ENCODE results near the gene NTM. TPM values are rescaled to one million over a fixed set of nuclear protein-coding genes. Genes with fewer than 3 reads are reported as not detected.

The NTM gene
- total and polyA plus RNA-seq, 2 experiments from 2014 or later, result 25.9 to 49.0 TPM

DNA sequence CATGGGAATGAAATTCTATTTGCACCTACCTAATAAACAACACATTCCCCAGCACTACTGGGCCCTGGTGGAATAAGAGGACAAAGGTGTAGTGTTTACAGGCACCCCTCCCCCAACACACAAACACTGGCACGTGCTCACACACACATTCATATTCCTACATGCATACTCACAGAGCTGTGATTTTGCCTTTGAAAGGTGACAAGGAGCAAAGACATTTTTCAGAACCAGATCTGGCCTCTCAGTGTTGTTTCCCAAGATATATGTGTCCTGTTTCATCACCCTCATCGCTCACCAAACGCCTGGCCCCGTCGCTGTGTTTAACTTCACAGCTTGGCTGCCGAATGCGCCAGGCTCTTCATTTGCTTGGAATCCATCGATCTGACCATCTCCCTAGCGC, 292.6 kb downstream of the NTM start:
- Histone ChIP-seq H3K27me3 (replicated peaks; ENCODE audit: insufficient read depth) (no peaks in the 10 kb centered on the region), H2AFZ (no peak overlapping the region), H3F3A (ENCODE audit: insufficient read depth) (peaks cover 10% of the 10 kb centered on the region; the same call in 1 of the 2 replicates), H3K27ac (no peak overlapping the region), H4K20me1 (ENCODE audit: insufficient read depth) (no peaks in the 10 kb centered on the region), H3K4me3 (no peak overlapping the region), H3K79me2 (ENCODE audit: insufficient read depth) (no peaks in the 10 kb centered on the region), H3K4me2 (ENCODE audit: unreplicated experiment) (no peak overlapping the region), H3K4me1 (ENCODE audit: insufficient read depth) (peaks cover 42% of the 10 kb centered on the region), H3K36me3 (ENCODE audit: low read depth) (no peaks in the 10 kb centered on the region), H3K9me2 (ENCODE audit: insufficient read depth) (no peaks in the 10 kb centered on the region), H3K9me3 (ENCODE audit: low read depth) (no peaks in the 10 kb centered on the region), H3K9ac (no peak overlapping the region)
- TF ChIP-seq EZH2phosphoT487 (IDR thresholded peaks at IDR 0.05; ENCODE audit: insufficient read depth, low read depth) (no peak), EZH2 (IDR thresholded peaks at IDR 0.05; ENCODE audit: insufficient read depth, poor library complexity, severe bottlenecking) (no peak)
- no peak for DNase-seq
- in situ Hi-C loops (cut with MboI), result loop anchor here (25.0 kb wide), 1 partner anchor 251 kb away; no protein-coding TSS in a partner anchor
- WGBS, 2 experiments (ENCODE audit: low coverage in 1 of 2, low lambda C conversion rate in 2 of 2, missing lambda C conversion rate in 2 of 2), result 89 to 90% methylated on average over 9 of the region's 9 CpGs

DNA sequence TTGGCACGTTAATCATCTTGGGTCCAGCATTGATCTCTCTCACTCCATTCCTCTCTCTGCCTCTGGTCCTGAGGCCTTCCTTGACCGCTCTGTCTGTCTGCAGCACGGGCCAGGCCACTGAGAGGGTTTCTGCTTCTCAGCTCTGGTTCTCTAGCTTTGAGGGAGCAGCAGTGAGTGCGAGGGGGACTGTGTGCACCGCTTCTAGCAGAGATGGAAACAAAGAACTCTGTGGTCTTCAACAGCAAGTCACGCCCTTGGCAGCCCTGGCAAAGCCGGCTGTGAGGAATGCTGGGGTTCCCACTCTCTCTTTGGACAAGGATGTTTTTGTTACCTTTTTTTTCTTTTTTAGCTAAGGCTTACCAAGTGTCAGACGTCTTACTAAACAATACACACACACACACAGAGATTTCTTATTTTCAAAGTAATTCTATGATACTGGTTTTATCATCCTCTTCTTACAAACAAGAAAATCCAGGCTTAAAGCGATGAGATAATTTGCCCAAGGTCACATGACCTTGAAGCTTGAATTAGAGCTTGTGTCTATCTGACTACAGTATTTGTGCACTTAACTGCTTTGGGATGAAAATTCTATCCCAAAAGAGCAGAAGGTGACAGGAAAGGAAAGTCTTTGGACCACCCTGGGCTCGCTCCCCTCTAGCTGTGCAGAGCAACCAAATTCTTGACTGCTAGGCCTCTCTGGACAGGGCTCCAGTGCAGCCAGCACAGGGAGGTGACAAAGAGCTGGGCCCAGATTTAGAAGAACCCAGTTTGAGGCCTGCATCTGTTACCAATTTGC, 293.2 kb downstream of the NTM start:
- TF ChIP-seq EZH2phosphoT487 (IDR thresholded peaks at IDR 0.05; ENCODE audit: insufficient read depth, low read depth) (no peak), EZH2 (IDR thresholded peaks at IDR 0.05; ENCODE audit: insufficient read depth, poor library complexity, severe bottlenecking) (no peak)
- H3K4me2 ChIP-seq (ENCODE audit: unreplicated experiment), result no peak overlapping the region
- no peak overlapping the region for H3K27ac ChIP-seq
- peaks cover 13% of the 10 kb centered on the region; the same call in 1 of the 2 replicates for H3F3A ChIP-seq (ENCODE audit: insufficient read depth)
- 94 to 95% methylated on average over 9 to 10 of the region's 10 CpGs for WGBS, 2 experiments (ENCODE audit: low coverage in 1 of 2, low lambda C conversion rate in 2 of 2, missing lambda C conversion rate in 2 of 2)
- no peak overlapping the region for H3K4me3 ChIP-seq
- no peak for DNase-seq
- no peaks in the 10 kb centered on the region for H3K9me2 ChIP-seq (ENCODE audit: insufficient read depth)
- no peaks in the 10 kb centered on the region for H3K27me3 ChIP-seq (replicated peaks; ENCODE audit: insufficient read depth)
- H2AFZ ChIP-seq, result no peak overlapping the region
- no peak overlapping the region for H3K9ac ChIP-seq
- H3K36me3 ChIP-seq (ENCODE audit: low read depth), result no peaks in the 10 kb centered on the region
- H3K79me2 ChIP-seq (ENCODE audit: insufficient read depth), result no peaks in the 10 kb centered on the region
- H3K4me1 ChIP-seq (ENCODE audit: insufficient read depth), result peaks cover 48% of the 10 kb centered on the region
- in situ Hi-C loops (cut with MboI), result loop anchor here (25.0 kb wide), 1 partner anchor 251 kb away; no protein-coding TSS in a partner anchor
- no peaks in the 10 kb centered on the region for H4K20me1 ChIP-seq (ENCODE audit: insufficient read depth)
- no peaks in the 10 kb centered on the region for H3K9me3 ChIP-seq (ENCODE audit: low read depth)

GRCh38 chr11:131664293-131664692, 293.9 kb downstream of the NTM start:
- H3K27me3 ChIP-seq (replicated peaks; ENCODE audit: insufficient read depth), result no peaks in the 10 kb centered on the region
- no peaks in the 10 kb centered on the region for H3K36me3 ChIP-seq (ENCODE audit: low read depth)
- TF ChIP-seq EZH2 (IDR thresholded peaks at IDR 0.05; ENCODE audit: insufficient read depth, poor library complexity, severe bottlenecking) (no peak), EZH2phosphoT487 (IDR thresholded peaks at IDR 0.05; ENCODE audit: insufficient read depth, low read depth) (no peak)
- no peak overlapping the region for H3K4me3 ChIP-seq
- H2AFZ ChIP-seq, result no peak overlapping the region
- DNase-seq, result no peak
- no peak overlapping the region for H3K4me2 ChIP-seq (ENCODE audit: unreplicated experiment)
- in situ Hi-C loops (cut with MboI), result loop anchor here (25.0 kb wide), 1 partner anchor 252 kb away; no protein-coding TSS in a partner anchor
- H3K79me2 ChIP-seq (ENCODE audit: insufficient read depth), result no peaks in the 10 kb centered on the region
- H3F3A ChIP-seq (ENCODE audit: insufficient read depth), result peaks cover 15% of the 10 kb centered on the region; the same call in 1 of the 2 replicates
- H3K27ac ChIP-seq, result no peak overlapping the region
- WGBS, 2 experiments (ENCODE audit: low coverage in 1 of 2, low lambda C conversion rate in 2 of 2, missing lambda C conversion rate in 2 of 2), result 88 to 90% methylated on average over 6 of the region's 6 CpGs
- no peaks in the 10 kb centered on the region for H4K20me1 ChIP-seq (ENCODE audit: insufficient read depth)
- H3K9ac ChIP-seq, result no peak overlapping the region
- H3K9me3 ChIP-seq (ENCODE audit: low read depth), result no peaks in the 10 kb centered on the region
- H3K4me1 ChIP-seq (ENCODE audit: insufficient read depth), result peaks cover 54% of the 10 kb centered on the region
- H3K9me2 ChIP-seq (ENCODE audit: insufficient read depth), result no peaks in the 10 kb centered on the region

GRCh38 chr11:131664816-131665215, 294.4 kb downstream of the NTM start:
- Histone ChIP-seq H3K4me1 (ENCODE audit: insufficient read depth) (peaks cover 54% of the 10 kb centered on the region), H4K20me1 (ENCODE audit: insufficient read depth) (no peaks in the 10 kb centered on the region), H3K9me2 (ENCODE audit: insufficient read depth) (no peaks in the 10 kb centered on the region), H2AFZ (no peak overlapping the region), H3K9me3 (ENCODE audit: low read depth) (no peaks in the 10 kb centered on the region), H3K4me3 (no peak overlapping the region), H3K27me3 (replicated peaks; ENCODE audit: insufficient read depth) (no peaks in the 10 kb centered on the region), H3K79me2 (ENCODE audit: insufficient read depth) (no peaks in the 10 kb centered on the region), H3K9ac (no peak overlapping the region), H3K36me3 (ENCODE audit: low read depth) (no peaks in the 10 kb centered on the region), H3K4me2 (ENCODE audit: unreplicated experiment) (no peak overlapping the region), H3K27ac (no peak overlapping the region), H3F3A (ENCODE audit: insufficient read depth) (peaks cover 15% of the 10 kb centered on the region; the same call in 1 of the 2 replicates)
- in situ Hi-C loops (cut with MboI), result loop anchor here (5.0 to 25.0 kb wide), 2 partner anchors 78 to 253 kb away; no protein-coding TSS in a partner anchor
- no peak for DNase-seq
- WGBS, 2 experiments (ENCODE audit: low coverage in 1 of 2, low lambda C conversion rate in 2 of 2, missing lambda C conversion rate in 2 of 2), result 80 to 86% methylated on average over 11 of the region's 11 CpGs
- no peak for TF ChIP-seq EZH2phosphoT487 (IDR thresholded peaks at IDR 0.05; ENCODE audit: insufficient read depth, low read depth)
- no peak for TF ChIP-seq EZH2 (IDR thresholded peaks at IDR 0.05; ENCODE audit: insufficient read depth, poor library complexity, severe bottlenecking)

All from GM23248 (cell line).